Vein endothelial cell (primary cell): ENCODE data around the gene LRPAP1. TPM values are rescaled to one million over a fixed set of nuclear protein-coding genes. Genes with fewer than 3 reads are reported as not detected.

Source experiments
- total RNA-seq: library from RNA; depleted of rRNA; stranded (reverse); fragments of >200 nt; gene quantifications from 2 replicates; pipeline ENCODE4 v1.2.3, GENCODE V29; 2012

LRPAP1 gene
- total RNA-seq, result 85.6 and 87.6 TPM in 2 replicates

GRCh38 chr4:3531879-3532750 is at the start of gene LRPAP1:
TSS of gene LRPAP1 (minus strand) at chr4:3532422. CDS start at chr4:3532412, 10 bp downstream.

GRCh38 chr4:3462790-3463415 is 69.3 kb downstream of the LRPAP1 start, which contains the start of gene DOK7:
TSS of gene DOK7 (plus strand) at chr4:3463306. CDS start at chr4:3463376, 70 bp downstream.

Other genes starting within 250 kb of the LRPAP1 start
- gene RGS12, start 239.4 kb downstream of the LRPAP1 start, total RNA-seq, result 47.6 and 66.0 TPM in 2 replicates
- 0.19 and 0.33 TPM in 2 replicates for gene HGFAC, start 90.5 kb downstream of the LRPAP1 start, total RNA-seq
- gene DOK7, start 69.1 kb downstream of the LRPAP1 start, total RNA-seq, result not detected in 2 replicates
- 0.29 and 0.33 TPM in 2 replicates for gene ADRA2C, start 234.0 kb upstream of the LRPAP1 start, total RNA-seq